Renal pelvis (tissue), 4 donors: ENCODE results near the gene RPTOR. TPM values are rescaled to one million over a fixed set of nuclear protein-coding genes. Genes with fewer than 3 reads are reported as not detected.

Source experiments
- DNase-seq: peaks from one replicate; pipeline ENCODE4 v3.0.0-alpha.2; 2013
- polyA plus RNA-seq, 3 donors: library from polyadenylated mRNA; unstranded; fragments of 120-200 nt; gene quantifications; one replicate each; pipeline ENCODE4 v1.2.1, GENCODE V29; 2013; ENCODE audit not compliant: insufficient read length in 3 of 3

RPTOR gene
- polyA plus RNA-seq, 3 donors, result 20.7 to 25.0 (median 22.9) TPM

- DNase-seq, result no peak
These were observed 432.5 kb downstream of the RPTOR start for GRCh38 chr17:80977172-80977571.

DNA sequence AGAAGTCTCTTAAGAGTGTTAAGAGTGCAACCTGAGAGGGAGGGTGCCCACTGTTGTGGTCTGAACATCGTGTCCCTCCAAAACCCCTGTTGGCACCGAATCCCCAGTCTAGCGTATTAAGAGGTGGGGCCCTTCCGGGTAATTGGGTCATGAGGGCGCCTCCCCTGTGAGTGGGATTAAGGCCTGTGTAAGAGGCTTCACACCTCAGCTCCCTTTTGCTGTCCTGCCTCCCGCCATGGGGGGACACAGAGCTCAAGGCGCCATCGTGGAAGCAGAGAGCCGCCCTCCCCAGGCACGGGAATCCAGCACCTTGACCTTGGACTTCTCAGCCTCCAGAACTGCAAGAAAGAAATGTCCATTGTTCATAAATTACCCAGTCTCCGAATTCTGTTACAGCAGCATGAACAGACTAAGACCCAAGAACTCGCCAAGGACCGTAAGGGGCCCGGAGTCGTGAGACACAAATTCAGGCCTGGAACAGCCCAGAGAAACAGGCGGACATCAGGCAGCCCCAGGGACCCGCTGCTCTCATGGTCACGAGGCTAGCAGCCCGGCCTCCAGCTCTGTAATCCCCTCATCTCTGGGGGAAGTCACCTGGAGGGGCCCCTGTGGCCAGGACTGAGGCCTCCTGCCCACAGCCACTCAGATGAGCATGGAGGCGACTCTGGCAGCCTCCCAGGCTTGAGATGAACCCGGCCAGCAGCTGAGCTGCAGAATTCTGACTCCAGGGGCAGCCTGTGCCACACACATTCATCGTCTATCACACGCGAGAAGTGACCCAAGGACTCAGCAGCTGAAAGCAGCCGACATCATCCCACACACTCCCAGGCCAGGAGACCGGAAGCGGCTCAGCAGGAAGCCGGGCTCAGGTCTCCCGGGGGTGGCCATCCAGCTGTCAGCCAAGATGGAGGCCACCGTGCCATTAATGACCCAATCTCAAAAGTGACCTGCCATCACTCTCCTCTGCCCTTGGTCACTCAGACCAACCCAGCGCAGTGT lies 434.2 kb downstream of the RPTOR start:
- no peak for DNase-seq

GRCh38 chr17:80979547-80980378 lies 435.1 kb downstream of the RPTOR start:
- no peak for DNase-seq

GRCh38 chr17:80980397-80981061 lies 435.9 kb downstream of the RPTOR start:
- DNase-seq, result no peak

DNA sequence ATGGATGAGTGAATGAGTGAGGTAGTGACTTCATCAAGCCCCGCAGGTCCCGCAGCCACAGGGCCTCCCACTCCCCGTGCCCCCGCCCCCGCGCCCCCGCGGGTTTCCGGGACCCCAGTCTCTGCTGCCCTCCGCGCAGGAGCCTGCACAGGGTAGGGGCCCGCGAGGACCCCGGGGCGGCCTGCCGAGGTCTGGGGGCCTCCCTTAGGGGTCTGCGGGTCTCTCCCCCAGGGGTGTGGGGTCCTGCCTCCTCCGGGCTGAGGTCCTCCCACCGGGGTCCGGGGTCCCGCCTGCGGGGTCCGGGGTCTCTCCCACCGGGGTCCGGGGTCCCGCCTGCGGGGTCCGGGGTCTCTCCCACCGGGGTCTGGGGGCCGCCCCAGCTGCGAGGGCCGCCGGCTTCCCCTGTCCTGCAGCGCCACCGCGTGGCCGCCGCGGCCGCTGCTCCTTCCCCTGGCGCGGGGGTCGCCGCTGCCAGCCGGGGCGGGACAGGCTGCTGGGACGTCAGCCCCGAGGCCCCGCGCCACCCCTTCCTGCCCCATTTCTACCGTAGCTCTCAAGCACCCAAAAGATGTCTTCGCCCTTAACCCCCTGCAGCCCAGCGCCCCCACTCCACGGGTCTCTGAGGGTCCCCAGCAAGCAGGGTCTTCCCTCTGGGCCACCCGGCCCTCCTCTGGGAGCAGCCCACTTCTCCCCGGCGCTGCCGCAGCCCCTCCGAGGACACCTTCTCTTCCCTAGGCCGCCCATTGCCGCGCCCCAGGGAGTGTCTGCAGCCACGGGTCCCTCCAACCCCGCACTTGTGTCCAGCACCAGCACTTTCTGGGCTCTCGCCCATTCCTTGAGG lies 436.6 kb downstream of the RPTOR start:
- no peak for DNase-seq

DNA sequence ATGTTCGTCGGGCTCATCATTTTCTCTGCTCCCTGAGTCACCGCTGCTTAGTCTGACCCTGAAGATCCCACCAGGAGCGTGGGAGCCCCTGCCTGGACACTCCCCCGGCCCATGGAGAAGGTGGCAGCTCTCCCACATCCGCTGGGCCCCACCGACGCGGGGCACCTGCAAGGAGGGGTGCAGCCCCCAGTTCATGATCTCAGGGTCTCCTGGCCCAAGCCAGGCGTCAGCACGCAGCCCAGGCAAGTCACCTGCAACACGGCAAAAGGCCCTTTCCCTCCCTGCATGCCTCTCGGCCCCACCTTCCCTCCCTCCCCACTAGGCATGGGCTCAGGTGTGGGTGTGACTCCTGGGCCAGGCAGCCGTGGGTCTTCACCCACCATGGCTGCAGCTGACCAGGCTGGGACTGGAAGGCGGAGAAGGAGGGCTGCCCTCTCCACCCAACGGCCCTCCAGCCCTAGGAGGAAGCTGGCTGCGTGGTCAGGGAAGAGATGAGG lies 437.3 kb downstream of the RPTOR start:
- DNase-seq, result no peak

- DNase-seq, result no peak
These were observed 437.9 kb downstream of the RPTOR start for GRCh38 chr17:80982426-80982974.

GRCh38 chr17:80983545-80983944 lies 438.9 kb downstream of the RPTOR start:
- DNase-seq, result no peak

DNA sequence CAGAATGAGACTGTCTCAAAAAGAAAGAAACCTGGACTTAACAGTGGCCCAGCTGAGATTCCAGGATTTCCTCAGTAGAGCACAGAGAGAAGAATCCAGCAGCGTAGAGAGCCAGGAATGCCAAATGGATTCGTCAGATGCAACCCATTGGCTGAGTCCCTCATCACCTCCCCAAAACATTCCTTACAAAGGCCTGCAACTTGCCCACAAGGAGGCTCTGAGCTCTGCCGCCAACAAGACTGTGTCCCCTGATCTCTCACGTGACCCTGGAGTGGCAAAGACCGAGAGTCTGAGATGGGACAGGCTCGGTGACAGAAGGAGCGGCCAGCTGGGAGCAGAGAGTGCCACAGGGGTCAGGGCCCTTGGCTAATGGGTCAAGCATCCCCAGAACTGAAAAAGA lies 440.1 kb downstream of the RPTOR start:
- DNase-seq, result no peak

DNA sequence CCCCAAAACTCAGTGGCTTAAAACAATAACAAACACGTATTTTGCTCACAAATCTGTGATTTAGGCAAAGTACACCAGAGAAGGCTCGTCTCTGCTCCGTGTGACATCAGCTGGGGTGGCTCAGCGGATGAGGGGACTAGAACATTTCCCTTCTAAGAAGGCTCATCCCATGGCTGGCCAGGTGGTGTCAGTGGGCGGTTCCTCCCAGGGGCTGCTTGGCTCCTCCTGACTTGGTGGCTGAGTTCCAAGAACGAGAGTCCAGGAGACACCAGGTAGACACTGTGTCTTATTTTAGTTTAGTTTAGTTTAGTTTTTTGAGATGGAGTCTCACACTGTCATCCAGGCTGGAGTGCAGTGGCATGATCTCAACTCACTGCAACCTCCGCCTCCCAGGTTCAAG lies 441.4 kb downstream of the RPTOR start:
- no peak for DNase-seq

- no peak for DNase-seq
These were observed 442.3 kb downstream of the RPTOR start for GRCh38 chr17:80986816-80987475.

DNA sequence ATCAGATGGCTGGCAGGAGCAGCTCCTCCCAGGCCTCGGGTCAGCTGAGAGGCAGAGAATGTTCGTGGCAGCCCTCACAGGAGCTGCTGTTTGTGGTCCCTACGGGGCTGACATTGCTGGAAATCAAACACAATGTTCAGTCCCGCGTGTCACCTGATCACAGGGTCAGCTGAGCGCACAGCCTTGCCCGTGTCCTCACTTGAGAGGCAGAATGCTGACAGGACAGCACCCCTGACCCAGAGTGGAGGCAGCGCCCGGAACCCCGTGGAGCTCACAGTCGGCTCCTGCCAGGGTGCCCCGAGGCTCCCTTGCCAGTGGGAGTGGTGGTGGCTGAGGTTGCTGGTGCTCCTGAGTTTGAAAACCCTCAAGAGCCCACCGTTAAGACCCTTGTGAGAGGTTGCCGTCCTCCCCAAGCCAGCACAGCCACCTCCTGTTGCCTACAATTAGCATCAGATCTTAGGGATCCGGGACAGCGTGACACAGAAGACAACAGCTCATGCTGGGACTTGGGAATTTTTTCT lies 443.4 kb downstream of the RPTOR start:
- no peak for DNase-seq

DNA sequence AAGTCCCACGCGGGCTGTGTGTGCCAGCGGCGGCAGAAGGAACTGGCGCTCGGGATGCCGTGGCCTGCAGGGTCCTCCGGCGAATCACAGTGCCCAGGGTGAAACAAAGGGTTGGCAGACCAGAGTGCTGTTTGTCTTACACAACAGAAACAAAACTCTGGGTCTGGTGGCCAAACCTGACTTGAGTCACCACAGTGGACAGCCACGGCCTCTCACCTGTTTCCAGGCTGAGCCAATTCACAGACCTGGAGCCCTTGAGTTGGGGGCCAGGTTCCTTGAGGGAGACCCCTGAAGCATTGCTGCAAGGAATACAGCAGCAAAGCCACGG lies 444.9 kb downstream of the RPTOR start:
- no peak for DNase-seq

DNA sequence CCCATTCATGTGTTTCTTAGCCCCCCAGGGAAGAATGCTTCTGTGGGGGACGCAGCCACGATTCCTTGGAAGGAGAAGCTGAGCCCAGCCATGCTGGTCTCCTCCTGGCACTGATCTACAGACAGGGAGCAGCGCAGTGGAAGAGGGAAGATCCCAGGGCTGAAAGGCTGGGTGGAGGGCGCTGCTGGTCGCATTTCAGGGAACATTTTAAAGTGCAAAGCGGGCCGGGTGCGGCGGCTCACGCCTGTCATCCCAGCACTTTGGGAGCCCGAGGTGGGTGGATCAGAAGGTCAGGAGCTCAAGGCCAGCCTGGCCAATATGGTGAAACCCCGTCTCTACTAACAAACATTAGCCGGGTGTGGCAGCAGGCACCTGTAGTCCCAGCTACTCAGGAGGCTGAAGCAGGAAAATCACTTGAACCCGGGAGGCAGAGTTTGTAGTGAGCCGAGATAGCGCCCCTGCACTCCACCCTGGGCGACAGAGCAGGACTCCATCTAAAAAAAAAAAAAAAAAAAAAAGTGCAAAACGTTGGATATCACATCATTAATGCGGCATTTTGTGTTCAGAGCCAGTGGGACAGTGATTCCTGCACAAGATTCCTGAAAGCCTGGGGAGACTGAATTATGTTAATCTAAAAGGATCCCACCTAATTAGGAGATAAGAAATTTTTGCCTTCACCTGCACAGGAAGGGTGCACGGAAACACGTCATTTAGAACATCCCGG lies 446.4 kb downstream of the RPTOR start:
- no peak for DNase-seq

- peak; percentile 80 for DNase-seq
These were observed 447.0 kb downstream of the RPTOR start, which contains the start of gene CHMP6 for GRCh38 chr17:80991645-80992076. Gene CHMP6, plus strand, starts transcription at chr17:80991841. Its CDS starts 78 bp downstream, at chr17:80991919.

GRCh38 chr17:80992077-80992947 lies 447.7 kb downstream of the RPTOR start:
- DNase-seq, result no peak

GRCh38 chr17:80992948-80993624 lies 448.4 kb downstream of the RPTOR start:
- DNase-seq, result no peak

DNA sequence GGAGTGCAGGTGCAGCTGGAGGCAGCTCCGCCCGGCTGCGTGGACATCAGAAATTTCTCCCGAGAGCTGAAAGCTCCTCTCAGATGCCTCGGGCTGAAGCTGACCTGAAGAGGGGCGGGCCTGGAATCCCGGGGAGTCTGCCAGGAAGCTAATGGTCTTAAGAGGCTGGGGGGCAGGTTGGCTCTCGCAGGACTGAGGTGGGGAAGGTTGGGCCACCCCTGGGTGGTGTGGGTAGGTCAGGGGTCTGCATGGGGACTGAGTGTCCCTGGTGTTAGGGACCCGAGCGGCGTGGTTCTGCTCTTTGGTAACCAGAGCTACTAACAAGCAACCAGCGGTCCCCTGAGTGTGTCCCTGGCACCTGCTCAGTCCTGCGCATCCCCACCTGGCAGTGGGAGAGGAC lies 450.5 kb downstream of the RPTOR start:
- no peak for DNase-seq
